ENCODE results near the gene CRIM1.

CRIM1 gene

GRCh38 chr2:36507408-36507812 is 151.8 kb downstream of the CRIM1 start:
- H3K36me3 Mint-ChIP-seq = no peaks in the 10 kb centered on the region
- peak; percentile 51 for DNase-seq
- H3K27ac Mint-ChIP-seq = no peak overlapping the region
- H3K4me1 Mint-ChIP-seq = no peaks in the 10 kb centered on the region
- CTCF ChIA-PET = interaction anchor here (0.5 to 1.4 kb wide), 6 partner anchors 14 to 557 kb away, joined by 3 to 5 read pairs (median 3); no protein-coding TSS in a partner anchor
- no peak overlapping the region for H3K4me3 Mint-ChIP-seq
- H3K9me3 Mint-ChIP-seq = no peaks in the 10 kb centered on the region
- no peaks in the 10 kb centered on the region for H3K27me3 Mint-ChIP-seq

GRCh38 chr2:36509075-36509474 is 153.5 kb downstream of the CRIM1 start:
- CTCF ChIA-PET = no interaction called here

GRCh38 chr2:36511858-36512603 is 156.5 kb downstream of the CRIM1 start:
- Mint-ChIP-seq H3K36me3 (no peaks in the 10 kb centered on the region), H3K27ac (no peak overlapping the region), H3K27me3 (no peaks in the 10 kb centered on the region), H3K4me3 (no peak overlapping the region), H3K4me1 (no peaks in the 10 kb centered on the region), H3K9me3 (no peaks in the 10 kb centered on the region)
- DNase-seq = no peak
- CTCF ChIA-PET = interaction anchor here (0.9 kb wide), 1 partner anchor 9 kb away, joined by 3 read pairs; no protein-coding TSS in a partner anchor

More at GRCh38 chr2:36509075-36509474, 153.5 kb downstream of the CRIM1 start:
- Mint-ChIP-seq H3K27me3 (no peaks in the 10 kb centered on the region), H3K27ac (no peak overlapping the region), H3K9me3 (no peaks in the 10 kb centered on the region), H3K36me3 (no peaks in the 10 kb centered on the region), H3K4me1 (no peaks in the 10 kb centered on the region), H3K4me3 (no peak overlapping the region)
- DNase-seq = no peak

GRCh38 chr2:36512705-36513104 is 157.1 kb downstream of the CRIM1 start:
- no peak for DNase-seq
- Mint-ChIP-seq H3K27ac (no peak overlapping the region), H3K4me3 (no peak overlapping the region), H3K36me3 (no peaks in the 10 kb centered on the region), H3K4me1 (no peaks in the 10 kb centered on the region), H3K27me3 (no peaks in the 10 kb centered on the region), H3K9me3 (no peaks in the 10 kb centered on the region)
- CTCF ChIA-PET = interaction anchor here (0.9 kb wide), 1 partner anchor 9 kb away, joined by 3 read pairs; no protein-coding TSS in a partner anchor

- CTCF ChIA-PET = no interaction called here
- no peak for DNase-seq
- no peaks in the 10 kb centered on the region for H3K4me1 Mint-ChIP-seq
- H3K36me3 Mint-ChIP-seq = no peaks in the 10 kb centered on the region
- no peak overlapping the region for H3K27ac Mint-ChIP-seq
- no peak overlapping the region for H3K4me3 Mint-ChIP-seq
- no peaks in the 10 kb centered on the region for H3K27me3 Mint-ChIP-seq
- H3K9me3 Mint-ChIP-seq = no peaks in the 10 kb centered on the region
Measured at GRCh38 chr2:36513661-36514060, 158.1 kb downstream of the CRIM1 start.

- Mint-ChIP-seq H3K36me3 (no peaks in the 10 kb centered on the region), H3K4me3 (no peak overlapping the region), H3K4me1 (no peaks in the 10 kb centered on the region), H3K27ac (no peak overlapping the region), H3K27me3 (no peaks in the 10 kb centered on the region), H3K9me3 (no peaks in the 10 kb centered on the region)
- CTCF ChIA-PET = no interaction called here
- DNase-seq = no peak
Measured at GRCh38 chr2:36515538-36515937, 160.0 kb downstream of the CRIM1 start.

GRCh38 chr2:36516136-36516870 is 160.7 kb downstream of the CRIM1 start:
- no peaks in the 10 kb centered on the region for H3K36me3 Mint-ChIP-seq
- H3K27me3 Mint-ChIP-seq = no peaks in the 10 kb centered on the region
- H3K4me3 Mint-ChIP-seq = no peak overlapping the region
- DNase-seq = no peak
- CTCF ChIA-PET = no interaction called here
- no peak overlapping the region for H3K27ac Mint-ChIP-seq
- H3K9me3 Mint-ChIP-seq = no peaks in the 10 kb centered on the region
- H3K4me1 Mint-ChIP-seq = no peaks in the 10 kb centered on the region

GRCh38 chr2:36520431-36520830 is 164.9 kb downstream of the CRIM1 start:
- Mint-ChIP-seq H3K4me3 (no peak overlapping the region), H3K27ac (no peak overlapping the region), H3K27me3 (no peaks in the 10 kb centered on the region), H3K9me3 (no peaks in the 10 kb centered on the region), H3K4me1 (no peaks in the 10 kb centered on the region), H3K36me3 (no peaks in the 10 kb centered on the region)
- CTCF ChIA-PET = interaction anchor here (1.4 kb wide), 1 partner anchor 8 kb away, joined by 3 read pairs; no protein-coding TSS in a partner anchor
- DNase-seq = no peak

GRCh38 chr2:36523153-36523552 is 167.6 kb downstream of the CRIM1 start:
- no peak for DNase-seq
- Mint-ChIP-seq H3K4me1 (no peaks in the 10 kb centered on the region), H3K36me3 (no peaks in the 10 kb centered on the region), H3K27me3 (no peaks in the 10 kb centered on the region), H3K9me3 (no peaks in the 10 kb centered on the region), H3K27ac (no peak overlapping the region), H3K4me3 (no peak overlapping the region)
- CTCF ChIA-PET = interaction anchor here (1.3 kb wide), 1 partner anchor 141 kb away, joined by 3 read pairs; no protein-coding TSS in a partner anchor

GRCh38 chr2:36525245-36525644 is 169.7 kb downstream of the CRIM1 start:
- Mint-ChIP-seq H3K36me3 (no peaks in the 10 kb centered on the region), H3K27me3 (no peaks in the 10 kb centered on the region), H3K27ac (no peak overlapping the region), H3K9me3 (no peaks in the 10 kb centered on the region), H3K4me1 (no peaks in the 10 kb centered on the region), H3K4me3 (no peak overlapping the region)
- no peak for DNase-seq
- CTCF ChIA-PET = no interaction called here

GRCh38 chr2:36526226-36526625 is 170.6 kb downstream of the CRIM1 start:
- Mint-ChIP-seq H3K4me1 (no peaks in the 10 kb centered on the region), H3K4me3 (no peak overlapping the region), H3K9me3 (no peaks in the 10 kb centered on the region), H3K27ac (no peak overlapping the region), H3K27me3 (no peaks in the 10 kb centered on the region), H3K36me3 (no peaks in the 10 kb centered on the region)
- CTCF ChIA-PET = no interaction called here
- no peak for DNase-seq

GRCh38 chr2:36528274-36528673 is 172.7 kb downstream of the CRIM1 start:
- H3K4me1 Mint-ChIP-seq = no peaks in the 10 kb centered on the region
- H3K27me3 Mint-ChIP-seq = no peaks in the 10 kb centered on the region
- CTCF ChIA-PET = no interaction called here
- H3K36me3 Mint-ChIP-seq = no peaks in the 10 kb centered on the region
- H3K4me3 Mint-ChIP-seq = no peak overlapping the region
- no peak overlapping the region for H3K27ac Mint-ChIP-seq
- H3K9me3 Mint-ChIP-seq = no peaks in the 10 kb centered on the region
- DNase-seq = no peak

- no peaks in the 10 kb centered on the region for H3K27me3 Mint-ChIP-seq
- H3K4me3 Mint-ChIP-seq = no peak overlapping the region
- CTCF ChIA-PET = no interaction called here
- no peaks in the 10 kb centered on the region for H3K4me1 Mint-ChIP-seq
- H3K27ac Mint-ChIP-seq = no peak overlapping the region
- H3K36me3 Mint-ChIP-seq = no peaks in the 10 kb centered on the region
- DNase-seq = no peak
- peaks cover 2% of the 10 kb centered on the region for H3K9me3 Mint-ChIP-seq
Measured at GRCh38 chr2:36528766-36529392, 173.3 kb downstream of the CRIM1 start.

GRCh38 chr2:36530178-36530982 is 174.8 kb downstream of the CRIM1 start:
- CTCF ChIA-PET = no interaction called here

More at GRCh38 chr2:36530178-36530982, 174.8 kb downstream of the CRIM1 start:
- Mint-ChIP-seq H3K27me3 (no peaks in the 10 kb centered on the region), H3K9me3 (peaks cover 5% of the 10 kb centered on the region), H3K36me3 (no peaks in the 10 kb centered on the region), H3K4me3 (no peak overlapping the region), H3K4me1 (no peaks in the 10 kb centered on the region), H3K27ac (no peak overlapping the region)
- DNase-seq = no peak
